GM12892 (cell line): Measurements from ENCODE around the gene PPFIA3.

Experiments used
- POLR2A ChIP-seq: IDR thresholded peaks from 2 replicates; pipeline ENCODE4 v1.6.1; 2011; ENCODE audit warnings: low read depth, low read length, control low read depth
- POLR2AphosphoS5 ChIP-seq: IDR thresholded peaks from 2 replicates; pipeline ENCODE4 v1.6.1; 2011; ENCODE audit warnings: low read depth, low read length, control low read depth
- TAF1 ChIP-seq: IDR thresholded peaks from 2 replicates; pipeline ENCODE4 v1.6.1; 2011; ENCODE audit warnings: low read depth, mild to moderate bottlenecking, control low read depth, low read length, borderline replicate concordance

- TF ChIP-seq POLR2A (no peak), TAF1 (no peak), POLR2AphosphoS5 (no peak)
These were observed 31.6 kb downstream of the PPFIA3 start for GRCh38 chr19:49150944-49151243.
